HTR-8/SVneo (cell line): ENCODE results near the gene IKZF2.

Experiments used
- DNase-seq: peaks from one replicate; pipeline ENCODE4 v3.0.0; 2011; ENCODE audit warnings: low spot score, mixed read lengths; ENCODE audit not compliant: insufficient read length
- FAIRE-seq: peaks from 2 replicates; lab custom pipeline; 2011; peaks lifted over from hg19 to GRCh38; lab: Jason Lieb, UNC

The IKZF2 gene

DNA sequence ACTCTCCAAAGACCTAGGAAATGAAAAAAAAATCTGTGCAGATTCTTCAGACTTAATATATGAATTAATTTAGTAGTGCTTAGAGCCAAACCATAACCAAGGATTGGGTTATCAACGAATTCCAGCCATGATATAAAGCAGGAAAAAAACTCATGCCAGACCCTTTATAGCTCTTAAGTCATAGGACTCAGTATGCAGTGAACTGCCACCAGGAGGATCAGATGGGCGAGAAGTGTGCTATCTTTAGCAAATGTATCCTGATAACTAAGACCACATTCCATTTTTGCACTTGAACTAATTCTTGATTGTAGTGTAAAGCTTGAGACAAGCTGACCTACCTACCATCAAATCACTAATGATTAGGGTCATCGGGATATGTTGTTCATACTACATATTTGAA is 178.1 kb downstream of the IKZF2 start:
- FAIRE-seq = no peak
- no peak for DNase-seq

DNA sequence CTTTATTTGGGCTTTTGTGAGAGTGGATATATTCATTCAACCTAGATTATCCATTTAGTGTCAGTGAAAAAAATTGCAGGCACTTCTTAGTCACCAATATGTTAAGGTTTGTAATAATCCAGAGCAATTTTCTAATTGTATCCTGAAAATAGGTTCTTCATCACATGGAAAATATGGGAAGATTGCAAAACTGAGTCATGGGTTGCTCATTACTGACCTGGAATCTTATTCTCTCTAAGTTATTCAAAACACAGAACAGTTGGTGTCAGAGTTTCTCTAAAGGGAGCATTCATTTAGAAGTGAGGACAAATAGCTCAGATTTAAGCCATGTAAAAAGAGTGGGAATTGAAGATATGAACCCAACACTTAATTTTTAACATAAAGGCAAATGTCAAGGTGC is 181.3 kb downstream of the IKZF2 start:
- FAIRE-seq (no peak), DNase-seq (no peak)

DNA sequence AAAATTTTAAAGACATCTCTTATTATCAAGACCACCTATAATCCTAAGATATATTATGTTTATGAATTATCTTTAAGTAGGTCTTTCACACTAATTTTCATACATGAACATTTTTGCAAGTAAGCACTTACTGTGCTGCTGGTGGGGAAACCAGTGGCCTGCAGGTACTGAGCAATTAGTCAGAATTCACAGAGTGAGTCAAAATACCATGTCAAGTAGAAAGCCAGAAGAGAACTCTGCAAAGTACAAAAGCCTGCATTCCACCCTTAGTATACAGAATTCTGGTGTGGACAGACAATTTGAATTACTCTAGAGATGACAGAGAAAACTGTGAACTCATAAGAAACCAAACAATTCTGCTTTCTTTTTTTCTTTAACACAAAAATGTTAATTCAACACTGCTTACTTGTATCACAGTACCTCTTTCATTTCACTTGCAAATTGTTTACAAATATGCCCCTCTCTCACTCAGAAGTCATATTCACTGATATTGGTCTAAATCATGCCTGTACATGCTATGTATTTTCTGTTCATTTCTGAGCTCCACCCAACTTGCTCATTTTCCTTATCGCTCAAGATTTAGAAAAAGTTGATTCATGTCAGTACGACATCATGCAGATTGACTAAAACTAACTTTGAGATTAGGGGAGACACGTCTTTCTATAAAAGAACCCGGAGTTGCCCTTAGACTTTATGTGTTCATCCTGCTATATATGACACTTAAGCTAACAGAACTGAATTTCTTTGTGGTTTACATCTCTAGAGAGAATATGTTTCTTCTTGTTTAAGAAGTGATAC is 182.9 kb downstream of the IKZF2 start:
- no peak for FAIRE-seq
- no peak for DNase-seq

- DNase-seq (no peak), FAIRE-seq (no peak)
These were observed 184.5 kb downstream of the IKZF2 start for GRCh38 chr2:212966884-212967283.

DNA sequence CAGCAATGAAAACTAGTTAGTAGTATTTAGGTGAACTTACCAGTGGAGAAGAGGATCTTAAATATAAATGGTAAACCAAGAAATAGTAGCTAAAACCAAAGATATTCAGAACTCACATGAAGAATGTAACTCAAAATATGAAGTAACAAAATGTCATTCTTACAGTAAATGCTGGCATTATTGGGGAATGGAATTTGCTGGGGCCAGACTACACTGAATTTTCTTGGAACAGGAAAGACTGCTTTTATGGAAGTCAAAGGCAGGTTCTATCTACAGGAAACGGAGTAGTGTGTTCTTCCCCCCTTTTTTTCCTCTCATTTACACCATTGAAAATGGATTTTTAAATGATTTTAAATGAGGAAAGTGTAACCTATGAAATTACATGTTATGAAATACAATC is 188.7 kb downstream of the IKZF2 start:
- DNase-seq (no peak), FAIRE-seq (no peak)

DNA sequence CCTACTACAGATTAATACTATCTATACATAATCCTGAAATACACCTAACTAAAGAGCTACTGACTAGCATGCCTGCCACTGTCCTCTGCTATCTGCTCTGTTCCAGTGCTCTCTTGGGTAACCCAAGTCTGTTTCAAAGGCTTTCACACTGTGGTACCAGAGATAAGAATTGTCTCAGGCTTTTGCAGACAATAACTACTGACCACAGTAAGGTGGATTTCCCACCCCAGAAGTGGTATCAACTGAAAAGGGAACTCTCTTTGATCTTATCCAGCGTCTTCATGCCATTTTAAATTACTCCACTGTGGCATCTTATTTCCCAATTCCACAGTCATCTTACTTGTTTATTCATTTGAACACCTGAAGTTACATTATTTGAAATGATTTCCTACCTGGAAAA is 190.2 kb downstream of the IKZF2 start:
- DNase-seq (no peak), FAIRE-seq (no peak)

DNA sequence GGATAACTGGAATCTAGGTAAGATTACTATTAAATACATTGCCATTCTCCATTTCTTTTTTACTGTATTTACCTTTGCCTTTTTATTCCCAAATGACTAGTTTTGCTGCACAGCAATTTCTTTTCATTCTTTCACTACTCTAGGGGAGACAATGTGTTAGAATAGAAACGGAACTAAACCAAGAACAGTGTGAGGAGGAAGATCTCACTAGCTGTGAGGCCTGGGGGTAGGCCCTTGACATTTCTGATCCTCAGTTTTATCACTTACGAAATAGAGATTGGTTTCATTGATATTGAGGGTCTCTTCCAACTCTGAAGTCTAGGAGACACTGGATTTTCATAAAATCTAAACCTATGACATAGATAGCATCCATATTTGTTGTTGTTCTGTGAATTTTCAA is 191.1 kb downstream of the IKZF2 start:
- DNase-seq (no peak), FAIRE-seq (no peak)

DNA sequence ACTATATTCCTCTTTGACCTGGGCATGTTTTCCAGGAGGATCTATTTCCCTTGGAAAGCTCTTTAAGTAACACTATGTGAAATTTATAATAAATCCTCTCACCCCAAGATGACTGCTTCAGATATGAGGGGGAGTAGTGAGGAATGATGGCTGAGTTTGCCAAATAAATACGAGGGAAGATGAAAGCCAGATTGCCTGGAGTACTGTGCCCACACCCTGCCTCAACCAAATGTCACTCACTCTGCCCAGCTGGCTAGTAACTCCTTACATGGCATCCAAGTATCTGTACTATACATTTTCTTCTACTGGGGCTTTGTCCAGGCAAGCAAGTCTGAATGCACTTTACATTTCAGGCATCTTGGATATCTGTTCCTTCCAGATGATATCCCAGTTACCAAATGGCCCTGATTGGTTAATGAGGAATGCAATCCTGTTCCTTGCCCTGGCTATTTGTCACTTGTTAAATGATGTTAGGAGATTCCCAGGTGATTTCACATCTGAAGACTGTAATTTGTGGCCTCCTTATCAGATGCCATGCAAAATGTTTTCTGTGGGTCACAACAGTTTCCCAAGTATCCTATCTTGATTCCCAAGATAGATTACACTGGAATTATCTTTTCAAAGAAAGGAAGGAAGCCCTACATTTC is 191.8 kb downstream of the IKZF2 start:
- DNase-seq = no peak
- FAIRE-seq = no peak

DNA sequence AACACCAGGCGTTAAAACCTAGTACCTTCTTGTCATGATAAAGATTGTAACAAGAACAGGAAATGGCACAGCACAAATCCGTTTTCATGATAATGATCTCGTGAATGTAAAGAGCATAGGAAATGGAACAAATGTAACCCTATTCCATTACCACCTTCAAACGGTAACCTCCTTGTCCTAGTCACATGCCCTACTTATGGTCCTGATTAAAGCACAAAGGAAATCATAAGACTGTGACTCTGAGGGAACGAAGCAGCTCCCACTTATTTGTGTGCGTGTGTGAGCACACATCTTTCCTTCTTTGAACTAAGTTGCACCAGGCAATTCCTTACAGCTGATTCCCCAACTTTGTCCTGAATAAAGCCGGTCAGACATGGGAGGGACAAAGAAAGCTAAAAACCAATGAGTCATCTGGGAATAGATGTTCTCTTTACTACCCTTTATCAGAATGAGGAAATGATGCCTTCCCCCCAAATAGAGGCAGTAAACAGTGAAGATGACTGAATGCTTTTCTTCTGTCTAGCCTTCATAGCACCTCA is 192.6 kb downstream of the IKZF2 start:
- FAIRE-seq (no peak), DNase-seq (no peak)

DNA sequence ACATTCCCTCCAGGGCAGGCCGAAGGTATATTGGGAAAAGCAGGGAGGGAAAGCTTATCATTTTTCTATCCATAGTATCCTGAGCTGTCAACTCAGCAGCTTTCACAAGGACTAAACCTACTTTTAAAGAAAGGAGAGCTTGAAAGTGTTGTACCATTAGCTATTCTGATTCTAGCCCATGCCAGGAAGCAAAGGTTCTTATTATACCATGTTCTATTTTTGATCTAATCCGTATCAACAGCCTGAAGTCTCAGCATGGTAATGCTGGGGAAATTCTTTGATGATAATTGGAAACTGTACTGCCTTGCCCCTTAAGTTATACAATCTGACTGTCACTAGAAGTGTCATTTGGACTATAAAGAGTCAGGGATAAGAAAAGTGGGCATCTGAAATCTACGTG is 193.3 kb downstream of the IKZF2 start:
- no peak for DNase-seq
- FAIRE-seq = no peak

GRCh38 chr2:212957624-212958023 is 193.8 kb downstream of the IKZF2 start:
- FAIRE-seq = no peak
- DNase-seq = no peak

DNA sequence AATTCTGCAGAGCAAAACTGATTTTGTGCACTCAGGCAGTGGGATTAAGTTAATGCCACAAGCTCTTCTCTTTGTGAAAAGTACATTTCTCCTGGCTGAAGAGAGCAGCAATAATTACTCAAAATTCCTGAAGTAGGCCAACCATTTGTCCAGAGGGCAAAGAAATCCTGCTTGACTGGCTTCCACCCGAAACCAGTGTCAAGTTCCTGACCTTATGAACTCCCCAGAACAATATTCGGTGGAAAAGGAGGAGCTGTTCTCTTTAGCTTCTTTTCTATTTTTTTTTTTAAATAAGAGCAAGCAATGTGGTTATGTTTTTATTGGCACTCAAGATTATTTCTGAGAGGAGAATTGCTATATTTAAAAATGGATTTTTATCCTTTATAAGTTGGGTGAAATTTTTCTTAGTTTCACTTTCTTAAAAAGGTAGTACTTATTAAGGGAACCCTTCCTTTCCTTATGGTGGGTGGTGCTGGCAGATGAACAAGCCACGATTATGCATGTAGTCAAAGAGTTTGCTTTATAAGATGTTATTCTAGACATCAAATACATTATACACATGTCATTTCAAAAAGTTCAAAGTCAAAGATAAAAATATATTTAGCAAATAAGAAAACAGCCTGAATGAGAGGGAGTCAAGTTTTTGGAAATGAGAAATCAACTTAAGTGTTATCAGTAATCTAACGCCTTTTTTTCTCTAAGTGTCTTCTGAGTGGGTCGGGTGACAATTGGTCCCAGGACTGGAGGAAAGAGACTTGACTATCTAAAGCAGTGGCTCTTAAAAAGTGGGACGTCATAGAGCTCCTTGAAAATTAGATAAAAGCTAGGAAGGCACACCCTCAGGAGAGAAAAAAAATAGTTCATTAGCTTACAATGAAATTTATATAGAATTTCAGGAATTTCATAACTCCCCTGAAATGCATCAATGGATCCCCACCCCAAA is 194.5 kb downstream of the IKZF2 start:
- no peak for FAIRE-seq

GRCh38 chr2:212953170-212953920 is 198.1 kb downstream of the IKZF2 start:
- DNase-seq (no peak), FAIRE-seq (no peak)

More for the DNA sequence above, 194.5 kb downstream of the IKZF2 start:
- DNase-seq = no peak

- FAIRE-seq = no peak
- no peak for DNase-seq
These were observed 201.6 kb downstream of the IKZF2 start for GRCh38 chr2:212949786-212950185.
